Hepatocyte (in vitro differentiated cells): ENCODE data around the gene STX8. TPM values are rescaled to one million over a fixed set of nuclear protein-coding genes. Genes with fewer than 3 reads are reported as not detected.

ENCODE experiments used
- DNase-seq: peaks from one replicate; pipeline ENCODE4 v3.0.0-alpha.2; 2016; ENCODE audit warnings: low spot score
- H2AFZ ChIP-seq: fragments of 200-600 bp; sonication (generic); 2 replicates; pipeline ENCODE4 v1.6.0; 2016; ENCODE audit warnings: antibody characterized with exemption, mild to moderate bottlenecking
- H3K27ac ChIP-seq: fragments of 200-600 bp; sonication (generic); 2 replicates; pipeline ENCODE4 v1.5.1; 2016; ENCODE audit warnings: mild to moderate bottlenecking
- H3K27me3 ChIP-seq: fragments of 200-600 bp; sonication (generic); 2 replicates; pipeline ENCODE4 v1.6.1; 2016
- H3K36me3 ChIP-seq: fragments of 200-600 bp; sonication (generic); replicated peaks from 2 replicates; pipeline ENCODE4 v1.5.1; 2016; ENCODE audit warnings: low read depth; ENCODE audit not compliant: insufficient read depth
- H3K4me1 ChIP-seq: fragments of 200-600 bp; sonication (generic); 2 replicates; pipeline ENCODE4 v1.5.1; 2016; ENCODE audit warnings: mild to moderate bottlenecking, moderate library complexity; ENCODE audit not compliant: insufficient read depth
- H3K4me2 ChIP-seq: fragments of 200-600 bp; sonication (generic); 2 replicates; pipeline ENCODE4 v1.6.0; 2016
- H3K4me3 ChIP-seq: fragments of 200-600 bp; sonication (generic); 2 replicates; pipeline ENCODE4 v1.5.1; 2016; ENCODE audit warnings: mild to moderate bottlenecking
- H3K79me2 ChIP-seq: fragments of 200-600 bp; sonication (generic); 2 replicates; pipeline ENCODE4 v1.6.0; 2017; ENCODE audit warnings: mild to moderate bottlenecking
- H3K9me2 ChIP-seq: fragments of 200-600 bp; sonication (generic); replicated peaks from 2 replicates; pipeline ENCODE4 v1.6.0; 2017; ENCODE audit warnings: mild to moderate bottlenecking; ENCODE audit not compliant: insufficient read depth
- H3K9me3 ChIP-seq: fragments of 200-600 bp; sonication (generic); 2 replicates; pipeline ENCODE4 v1.5.1; 2016; ENCODE audit warnings: low read depth, mild to moderate bottlenecking
- H4K20me1 ChIP-seq: fragments of 200-600 bp; sonication (generic); 2 replicates; pipeline ENCODE4 v1.6.0; 2016; ENCODE audit warnings: mild to moderate bottlenecking; ENCODE audit not compliant: insufficient read depth, poor library complexity, severe bottlenecking
- CTCF ChIP-seq: fragments of 200-600 bp; sonication (generic); IDR thresholded peaks from 2 replicates; pipeline ENCODE4 v1.5.1; 2016; ENCODE audit warnings: antibody characterized with exemption, mild to moderate bottlenecking; ENCODE audit not compliant: poor library complexity
- EZH2 ChIP-seq: fragments of 200-600 bp; sonication (generic); IDR thresholded peaks from 2 replicates; pipeline ENCODE4 v1.6.1; 2016; ENCODE audit warnings: antibody characterized with exemption, mild to moderate bottlenecking, borderline replicate concordance
- EZH2phosphoT487 ChIP-seq: fragments of 200-600 bp; sonication (generic); IDR thresholded peaks from one replicate; pipeline ENCODE4 v1.6.1; 2018; ENCODE audit warnings: antibody characterized with exemption, mild to moderate bottlenecking, low read depth, moderate library complexity; ENCODE audit not compliant: unreplicated experiment, severe bottlenecking
- WGBS: methylation state at CpG from one replicate; pipeline ENCODE4 v1.1.6; 2016; ENCODE audit warnings: low lambda C conversion rate; ENCODE audit errors: missing lambda C conversion rate; 5-methylcytosine and 5-hydroxymethylcytosine counted together
- polyA plus RNA-seq: library from polyadenylated mRNA; unstranded; fragments of >200 nt; fragmentation: Nextera tagmentation; extraction: Ambion mirVana; gene quantifications from 2 replicates; pipeline ENCODE4 v1.2.1, GENCODE V29; 2016
- total RNA-seq: library from RNA; depleted of rRNA; stranded (reverse); fragments of >200 nt; gene quantifications from 2 replicates; pipeline ENCODE4 v1.2.3, GENCODE V29; 2014

STX8 gene
- total and polyA plus RNA-seq, 2 experiments from 2014 or later: 40.6 to 64.7 TPM

GRCh38 chr17:9432934-9433421, 142.6 kb downstream of the STX8 start:
- no peaks in the 10 kb centered on the region for H4K20me1 ChIP-seq
- no peak for TF ChIP-seq EZH2phosphoT487
- no peak for TF ChIP-seq CTCF
- no peak for TF ChIP-seq EZH2
- no peaks in the 10 kb centered on the region for H3K9me3 ChIP-seq
- no peaks in the 10 kb centered on the region for H3K27me3 ChIP-seq
- no peak for DNase-seq
- no peak overlapping the region for H2AFZ ChIP-seq
- 92% methylated on average over 7 of the region's 7 CpGs for WGBS
- H3K79me2 ChIP-seq: no peaks in the 10 kb centered on the region
- H3K9me2 ChIP-seq: no peaks in the 10 kb centered on the region
- H3K4me2 ChIP-seq: no peak overlapping the region
- H3K36me3 ChIP-seq: no peaks in the 10 kb centered on the region
- H3K27ac ChIP-seq: no peak overlapping the region
- H3K4me1 ChIP-seq: peaks cover 6% of the 10 kb centered on the region
- no peak overlapping the region for H3K4me3 ChIP-seq

GRCh38 chr17:9432134-9432885, 143.3 kb downstream of the STX8 start:
- Histone ChIP-seq H3K36me3 (no peaks in the 10 kb centered on the region), H3K27ac (no peak overlapping the region), H3K4me2 (no peak overlapping the region), H3K79me2 (no peaks in the 10 kb centered on the region), H3K4me1 (peaks cover 6% of the 10 kb centered on the region), H3K9me3 (no peaks in the 10 kb centered on the region), H4K20me1 (no peaks in the 10 kb centered on the region), H3K4me3 (no peak overlapping the region), H3K9me2 (no peaks in the 10 kb centered on the region), H3K27me3 (no peaks in the 10 kb centered on the region), H2AFZ (no peak overlapping the region)
- WGBS: 69% methylated on average over 6 of the region's 6 CpGs
- no peak for DNase-seq
- TF ChIP-seq CTCF: no peak
- TF ChIP-seq EZH2phosphoT487: no peak
- TF ChIP-seq EZH2: no peak

- Histone ChIP-seq H3K9me2 (no peaks in the 10 kb centered on the region), H2AFZ (no peak overlapping the region), H3K4me1 (peaks cover 6% of the 10 kb centered on the region), H3K27me3 (no peaks in the 10 kb centered on the region), H3K79me2 (no peaks in the 10 kb centered on the region), H4K20me1 (no peaks in the 10 kb centered on the region), H3K27ac (no peak overlapping the region), H3K4me2 (no peak overlapping the region), H3K9me3 (no peaks in the 10 kb centered on the region), H3K36me3 (no peaks in the 10 kb centered on the region), H3K4me3 (no peak overlapping the region)
- DNase-seq: no peak
- WGBS: 77% methylated on average over 2 of the region's 2 CpGs
- no peak for TF ChIP-seq EZH2
- TF ChIP-seq CTCF: no peak
- TF ChIP-seq EZH2phosphoT487: no peak
These were observed 144.0 kb downstream of the STX8 start for GRCh38 chr17:9431620-9432019.
